ENCODE measurements around the gene INPP5A.
"Not testable (repeated sequence)": the region's sequence is repeated elsewhere in the genome, so short reads cannot be mapped to it uniquely, and the experiment has no call there.

INPP5A gene

GRCh38 chr10:132548106-132548823 lies 10.7 kb downstream of the INPP5A start:
- no peak for DNase-seq (ENCODE audit: low read depth)

GRCh38 chr10:132548869-132549268 lies 11.3 kb downstream of the INPP5A start:
- DNase-seq (ENCODE audit: low read depth) = no peak

- no peak for DNase-seq (ENCODE audit: low read depth)
These were observed 11.8 kb downstream of the INPP5A start for GRCh38 chr10:132549371-132549770.

GRCh38 chr10:132550366-132551092 lies 12.9 kb downstream of the INPP5A start:
- DNase-seq (ENCODE audit: low read depth) = no peak

GRCh38 chr10:132551093-132551807 lies 13.7 kb downstream of the INPP5A start:
- DNase-seq (ENCODE audit: low read depth) = no peak

GRCh38 chr10:132551808-132552130 lies 14.2 kb downstream of the INPP5A start:
- DNase-seq (ENCODE audit: low read depth) = no peak

- not testable (repeated sequence) for DNase-seq (ENCODE audit: low read depth)
These were observed 15.0 kb downstream of the INPP5A start for GRCh38 chr10:132552635-132553034.

GRCh38 chr10:132553568-132553967 lies 16.0 kb downstream of the INPP5A start:
- DNase-seq (ENCODE audit: low read depth) = not testable (repeated sequence)

GRCh38 chr10:132554053-132554990 lies 16.7 kb downstream of the INPP5A start:
- DNase-seq (ENCODE audit: low read depth) = no peak

GRCh38 chr10:132554991-132555647 lies 17.5 kb downstream of the INPP5A start:
- no peak for DNase-seq (ENCODE audit: low read depth)

- DNase-seq (ENCODE audit: low read depth) = no peak
These were observed 18.3 kb downstream of the INPP5A start for GRCh38 chr10:132555648-132556575.

GRCh38 chr10:132556994-132557441 lies 19.4 kb downstream of the INPP5A start:
- no peak for DNase-seq (ENCODE audit: low read depth)

- no peak for DNase-seq (ENCODE audit: low read depth)
These were observed 20.3 kb downstream of the INPP5A start for GRCh38 chr10:132557696-132558515.

GRCh38 chr10:132558516-132559413 lies 21.2 kb downstream of the INPP5A start:
- DNase-seq (ENCODE audit: low read depth) = no peak

GRCh38 chr10:132559538-132559937 lies 22.0 kb downstream of the INPP5A start:
- no peak for DNase-seq (ENCODE audit: low read depth)

GRCh38 chr10:132560241-132560731 lies 22.7 kb downstream of the INPP5A start:
- DNase-seq (ENCODE audit: low read depth) = no peak

- DNase-seq (ENCODE audit: low read depth) = no peak
These were observed 24.8 kb downstream of the INPP5A start for GRCh38 chr10:132562177-132562915.
